GM10266 (cell line): Measurements from ENCODE around the gene IFI44L.

Experiments used
- DNase-seq: peaks from one replicate; pipeline ENCODE4 v3.0.0; 2012; ENCODE audit errors: extremely low spot score
- CTCF ChIP-seq: IDR thresholded peaks from 2 replicates; pipeline ENCODE4 v1.5.1; 2012; ENCODE audit warnings: mild to moderate bottlenecking, low read depth; ENCODE audit not compliant: control insufficient read depth, insufficient read depth; ENCODE audit errors: missing control alignments

Gene IFI44L

GRCh38 chr1:78668427-78668826, 48.2 kb downstream of the IFI44L start:
- DNase-seq, result no peak
- TF ChIP-seq CTCF, result no peak

GRCh38 chr1:78672428-78672827, 52.2 kb downstream of the IFI44L start:
- no peak for DNase-seq
- no peak for TF ChIP-seq CTCF

- no peak for TF ChIP-seq CTCF
Observed at GRCh38 chr1:78673120-78673519, 52.9 kb downstream of the IFI44L start.

GRCh38 chr1:78676347-78676982, 56.2 kb downstream of the IFI44L start:
- DNase-seq, result peak; percentile 30
- TF ChIP-seq CTCF, result peak; percentile 66

More at GRCh38 chr1:78673120-78673519, 52.9 kb downstream of the IFI44L start:
- DNase-seq, result no peak

GRCh38 chr1:78676993-78677392, 56.7 kb downstream of the IFI44L start:
- TF ChIP-seq CTCF, result no peak
- no peak for DNase-seq

GRCh38 chr1:78677788-78678187, 57.5 kb downstream of the IFI44L start:
- no peak for TF ChIP-seq CTCF
- no peak for DNase-seq

- DNase-seq, result peak; percentile 19
Observed at GRCh38 chr1:78678324-78678723, 58.1 kb downstream of the IFI44L start.

More at GRCh38 chr1:78678324-78678723, 58.1 kb downstream of the IFI44L start:
- TF ChIP-seq CTCF, result no peak
